Adrenal gland (tissue), 12 donors: Measurements from ENCODE around the gene CBLN1. TPM values are rescaled to one million over a fixed set of nuclear protein-coding genes. Genes with fewer than 3 reads are reported as not detected.

Experiments
- DNase-seq, 7 donors: peaks; one replicate each; pipeline ENCODE4 v3.0.0-alpha.2; 2019 to 2020
- H3K27ac ChIP-seq, 5 donors: fragments of 200-600 bp; sonication (generic) in 4 of 5; 1 replicate in 3 of 5; 2 replicates in 2 of 5; pipeline versions ENCODE4 v1.5.1 to v1.8.0; 2016 to 2020; ENCODE audit warnings: mild to moderate bottlenecking in 1 of 5
- H3K27me3 ChIP-seq: fragments of 200-600 bp; 2 replicates; pipeline ENCODE4 v1.8.0; 2021
- H3K36me3 ChIP-seq, 2 donors: fragments of 200-600 bp; replicated peaks in 1 of 2; 1 replicate in 1 of 2; 2 replicates in 1 of 2; pipeline versions ENCODE4 v1.5.1 to v1.8.0; 2018 to 2022
- H3K4me1 ChIP-seq, 2 donors: fragments of 200-600 bp; replicated peaks in 1 of 2; 1 replicate in 1 of 2; 2 replicates in 1 of 2; pipeline versions ENCODE4 v1.5.1 to v1.8.0; 2018 to 2021
- H3K4me3 ChIP-seq, 4 donors: fragments of 200-600 bp; sonication (generic) in 3 of 4; one replicate each; pipeline ENCODE4 v1.5.1; 2016 to 2018
- H3K9me3 ChIP-seq, 3 donors: fragments of 200-600 bp; sonication (generic) in 1 of 3; replicated peaks in 1 of 3; 1 replicate in 2 of 3; 2 replicates in 1 of 3; pipeline versions ENCODE4 v1.5.1 to v1.8.0; 2016 to 2021
- POLR2A ChIP-seq, 2 donors: fragments of 450-650 bp; IDR thresholded peaks; one replicate each; pipeline ENCODE4 v1.6.1; 2017; ENCODE audit warnings: antibody characterized with exemption in 2 of 2, mild to moderate bottlenecking in 2 of 2, moderate library complexity in 1 of 2
- WGBS, 4 donors: extraction: QIAGEN DNeasy Blood & Tissue Kit in 2 of 4; methylation state at CpG; one replicate each; pipeline versions ENCODE4 v1.1.5 to v1.1.7; 2013 to 2017; 5-methylcytosine and 5-hydroxymethylcytosine counted together
- intact Hi-C, 2 donors: fragments of 100-400 bp; cut with DNase I; formaldehyde crosslinking; loops; one replicate each; pipeline versions ENCODE4 v1.14.1 to v1.15.0; 2022 to 2023
- polyA plus RNA-seq, 3 donors: library from polyadenylated mRNA; stranded (reverse); fragments of 200-250 nt in 2 of 3; fragments of 350-450 nt in 1 of 3; fragmentation: Illumina TruSeq in 1 of 3; extraction: RNeasy Lipid Tissue Mini Kit (QIAGEN cat#74804) in 1 of 3; gene quantifications; one replicate each; pipeline ENCODE4 v1.2.3, GENCODE V29; 2013 to 2014
- total RNA-seq, 9 donors: library from RNA; depleted of rRNA in 4 of 9; stranded (reverse); fragments of >200 nt in 4 of 9; fragments of 120-200 nt in 1 of 9; fragmentation: NEBNext Ultra II Directional in 1 of 9; extraction: Animal tissue kit (Norgen Biotek cat#: 25700) in 1 of 9; gene quantifications; one replicate each; pipeline versions ENCODE4 v1.1.0 to v1.2.4, GENCODE V29; 2013 to 2023
- TF ChIP-seq, protein P1 (sequence below), 6 experiments: fragments of 450-650 bp in 4 of 6; fragments of 200-600 bp in 2 of 6; sonication (generic) in 1 of 6; IDR thresholded peaks; 1 replicate in 5 of 6; 2 replicates in 1 of 6; pipeline versions ENCODE4 v1.5.1 to v1.8.0; 2016 to 2021; ENCODE audit warnings: antibody characterized with exemption in 6 of 6, mild to moderate bottlenecking in 2 of 6, moderate library complexity in 1 of 6
- donor health status: healthy with polysubstance abuse.
- donor health status: Bipolar disorder and iron deficiency.
- donor health status: DM: yes; HTN: yes; CAD: no.
- donor health status: DM: no; HTN: no; CAD: no.
- donor health status: DM: no; HTN: no; CAD: no.
- donor health status: DM: yes; HTN: yes; CAD: no.

Gene CBLN1
- total and polyA plus RNA-seq, 12 donors = 0.08 to 2.8 (median 0.27) TPM; not detected in 3

DNA sequence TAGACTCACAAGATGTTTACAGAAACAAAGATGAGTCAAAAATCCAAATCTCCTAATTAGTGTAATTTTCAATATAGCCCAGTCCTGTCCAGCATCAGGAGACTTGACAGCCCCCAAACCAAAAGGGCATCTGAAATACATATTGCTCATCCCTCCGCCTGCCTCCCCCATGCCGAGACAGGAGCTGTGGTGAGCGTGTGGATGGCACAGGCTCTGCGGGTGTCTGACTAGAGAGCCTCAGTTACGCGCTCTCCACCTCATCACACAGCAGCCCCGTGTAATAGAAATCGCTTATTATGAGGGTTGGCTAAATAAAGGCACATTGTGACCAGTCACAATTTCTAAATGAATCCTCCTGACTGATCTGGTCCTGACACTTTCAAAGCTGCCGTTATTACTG lies 43.1 kb upstream of the CBLN1 start:
- WGBS, 4 donors = 73 to 90% (median 82%) methylated on average over 9 of the region's 9 CpGs
- H3K4me1 ChIP-seq = no peaks in the 10 kb centered on the region
- H3K4me3 ChIP-seq = no peak overlapping the region
- no peak for TF ChIP-seq POLR2A (IDR thresholded peaks at IDR 0.05)
- TF ChIP-seq, protein P1, sequence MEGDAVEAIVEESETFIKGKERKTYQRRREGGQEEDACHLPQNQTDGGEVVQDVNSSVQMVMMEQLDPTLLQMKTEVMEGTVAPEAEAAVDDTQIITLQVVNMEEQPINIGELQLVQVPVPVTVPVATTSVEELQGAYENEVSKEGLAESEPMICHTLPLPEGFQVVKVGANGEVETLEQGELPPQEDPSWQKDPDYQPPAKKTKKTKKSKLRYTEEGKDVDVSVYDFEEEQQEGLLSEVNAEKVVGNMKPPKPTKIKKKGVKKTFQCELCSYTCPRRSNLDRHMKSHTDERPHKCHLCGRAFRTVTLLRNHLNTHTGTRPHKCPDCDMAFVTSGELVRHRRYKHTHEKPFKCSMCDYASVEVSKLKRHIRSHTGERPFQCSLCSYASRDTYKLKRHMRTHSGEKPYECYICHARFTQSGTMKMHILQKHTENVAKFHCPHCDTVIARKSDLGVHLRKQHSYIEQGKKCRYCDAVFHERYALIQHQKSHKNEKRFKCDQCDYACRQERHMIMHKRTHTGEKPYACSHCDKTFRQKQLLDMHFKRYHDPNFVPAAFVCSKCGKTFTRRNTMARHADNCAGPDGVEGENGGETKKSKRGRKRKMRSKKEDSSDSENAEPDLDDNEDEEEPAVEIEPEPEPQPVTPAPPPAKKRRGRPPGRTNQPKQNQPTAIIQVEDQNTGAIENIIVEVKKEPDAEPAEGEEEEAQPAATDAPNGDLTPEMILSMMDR (IDR thresholded peaks at IDR 0.05) = no peak
- H3K27ac ChIP-seq = no peak overlapping the region
- H3K36me3 ChIP-seq = no peaks in the 10 kb centered on the region
- no peak for DNase-seq
- intact Hi-C loops = no loop called here
- no peaks in the 10 kb centered on the region for H3K27me3 ChIP-seq
- H3K9me3 ChIP-seq = no peaks in the 10 kb centered on the region

DNA sequence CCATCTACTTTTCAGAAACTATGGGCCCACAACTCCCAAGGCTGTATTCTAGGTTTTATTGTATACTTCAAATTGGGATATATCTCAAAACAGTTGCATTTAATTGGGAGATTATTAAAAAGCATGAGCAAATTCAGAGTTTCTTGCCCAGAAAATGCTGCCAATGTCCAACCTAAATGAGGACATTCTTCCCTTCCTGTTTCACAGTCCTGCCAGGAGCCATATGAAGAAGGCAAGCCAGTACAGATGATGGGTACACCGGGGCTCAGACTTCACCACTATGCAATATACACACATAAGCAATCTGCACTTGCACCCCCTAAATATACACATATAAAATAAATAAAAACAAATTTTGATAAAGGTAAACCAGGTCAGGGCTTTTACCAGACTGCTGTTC lies 34.0 kb upstream of the CBLN1 start:
- Histone ChIP-seq H3K4me3 (no peak overlapping the region), H3K27me3 (no peaks in the 10 kb centered on the region), H3K4me1 (no peaks in the 10 kb centered on the region), H3K36me3 (no peaks in the 10 kb centered on the region), H3K27ac (no peak overlapping the region), H3K9me3 (no peaks in the 10 kb centered on the region)
- DNase-seq = no peak
- WGBS, 4 donors = 90 to 100% (median 93%) methylated on average over 1 of the region's 1 CpG
- TF ChIP-seq POLR2A (IDR thresholded peaks at IDR 0.05) = no peak
- TF ChIP-seq, protein P1 (IDR thresholded peaks at IDR 0.05) = no peak
- intact Hi-C loops = no loop called here

DNA sequence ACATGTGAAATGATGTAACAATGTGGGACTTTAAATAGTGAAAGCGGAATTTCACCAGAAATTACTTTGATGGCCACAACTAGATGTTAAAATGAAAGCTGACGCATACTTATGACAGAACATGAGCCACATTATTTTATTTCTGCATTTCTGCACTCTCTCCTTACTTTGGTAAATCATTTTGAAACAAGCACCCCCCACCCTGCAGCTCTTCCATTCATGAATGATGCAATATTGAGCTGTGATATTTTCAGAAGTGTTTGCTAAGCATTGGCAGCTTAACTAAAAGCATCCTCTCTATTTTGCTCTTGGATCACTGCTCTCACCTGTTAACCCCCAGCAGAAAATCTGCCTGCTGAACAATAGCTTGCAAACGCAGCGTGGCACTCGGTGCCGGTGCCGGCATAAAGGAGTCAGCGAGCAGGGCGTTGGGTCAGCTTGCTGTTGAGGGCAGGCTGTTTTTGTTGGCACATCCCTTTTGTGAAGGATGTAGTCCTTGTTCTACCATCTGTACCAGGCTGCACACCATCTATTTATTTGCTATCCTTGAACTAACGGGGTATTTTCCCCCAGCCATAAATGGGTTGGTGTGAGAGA lies 30.8 kb upstream of the CBLN1 start:
- TF ChIP-seq, protein P1 (IDR thresholded peaks at IDR 0.05) = no peak
- 48 to 52% (median 50%) methylated on average over 9 to 10 of the region's 10 CpGs for WGBS, 4 donors
- no peak for DNase-seq
- intact Hi-C loops = no loop called here
- H3K27me3 ChIP-seq = no peaks in the 10 kb centered on the region
- no peaks in the 10 kb centered on the region for H3K4me1 ChIP-seq
- no peak overlapping the region for H3K27ac ChIP-seq
- H3K36me3 ChIP-seq = no peaks in the 10 kb centered on the region
- no peaks in the 10 kb centered on the region for H3K9me3 ChIP-seq
- no peak overlapping the region for H3K4me3 ChIP-seq

DNA sequence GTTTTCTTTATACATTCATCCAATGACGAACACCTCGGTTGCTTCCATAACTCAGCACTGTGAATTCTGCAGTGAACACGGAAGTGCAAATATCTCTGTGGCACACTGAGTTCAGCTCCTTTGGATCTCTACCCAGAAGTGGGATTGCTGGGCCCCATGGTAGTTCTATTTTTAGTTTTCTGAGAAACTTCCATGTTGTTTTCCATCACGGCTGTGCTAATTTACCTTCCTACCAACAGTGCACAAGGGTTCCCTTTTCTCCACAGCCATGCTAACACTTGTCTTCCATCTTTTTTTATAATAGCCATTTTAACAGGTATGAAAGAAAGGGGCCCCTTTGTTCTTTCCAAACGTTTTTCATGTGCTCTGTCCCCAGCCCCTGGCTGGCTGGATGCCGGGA lies 30.2 kb upstream of the CBLN1 start:
- Histone ChIP-seq H3K36me3 (no peaks in the 10 kb centered on the region), H3K4me1 (no peaks in the 10 kb centered on the region), H3K4me3 (no peak overlapping the region), H3K27ac (no peak overlapping the region), H3K27me3 (no peaks in the 10 kb centered on the region), H3K9me3 (no peaks in the 10 kb centered on the region)
- TF ChIP-seq POLR2A (IDR thresholded peaks at IDR 0.05) = no peak
- TF ChIP-seq, protein P1 (IDR thresholded peaks at IDR 0.05) = no peak
- DNase-seq = no peak
- intact Hi-C loops = no loop called here
- WGBS, 4 donors = 57 to 61% (median 58%) methylated on average over 6 of the region's 6 CpGs
